Measurements from ENCODE around the gene SGPP2.
"Not testable (repeated sequence)": the region's sequence is repeated elsewhere in the genome, so short reads cannot be mapped to it uniquely, and the experiment has no call there.

The SGPP2 gene

DNA sequence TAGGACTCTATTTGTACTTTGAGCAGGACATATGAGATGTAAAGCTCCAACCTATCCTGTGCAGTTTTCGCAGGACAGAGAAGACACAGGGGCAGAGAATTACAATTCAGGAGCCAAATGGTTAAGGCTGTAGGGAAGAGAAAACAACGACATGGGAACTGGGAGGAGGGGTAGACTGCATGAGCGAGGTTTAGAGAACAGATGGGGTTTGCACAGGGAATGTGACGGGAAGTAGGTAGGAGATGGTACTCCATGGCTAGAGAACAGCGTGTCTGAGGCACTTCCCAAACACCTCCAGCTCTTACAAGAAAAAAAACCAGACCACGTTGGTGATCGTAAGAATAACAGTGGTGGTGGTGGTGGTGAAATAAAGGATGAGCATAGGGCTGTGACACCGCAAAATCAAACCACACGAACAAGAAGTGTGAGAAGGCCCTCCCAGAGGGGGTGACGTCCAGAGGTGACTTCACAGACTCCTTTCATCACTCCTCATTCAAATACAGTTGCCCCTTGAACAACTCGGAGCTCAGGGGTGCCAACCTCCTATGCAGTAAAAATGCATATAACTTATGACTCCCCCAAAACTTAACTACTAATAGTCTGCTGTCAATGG is 138.9 kb downstream of the SGPP2 start:
- ATAC-seq (no peak), DNase-seq (no peak)
- Mint-ChIP-seq H3K27me3 (no peaks in the 10 kb centered on the region), H3K27ac (no peak overlapping the region), H3K9me3 (no peaks in the 10 kb centered on the region), H3K4me1 (no peaks in the 10 kb centered on the region), H3K4me3 (no peak overlapping the region)

DNA sequence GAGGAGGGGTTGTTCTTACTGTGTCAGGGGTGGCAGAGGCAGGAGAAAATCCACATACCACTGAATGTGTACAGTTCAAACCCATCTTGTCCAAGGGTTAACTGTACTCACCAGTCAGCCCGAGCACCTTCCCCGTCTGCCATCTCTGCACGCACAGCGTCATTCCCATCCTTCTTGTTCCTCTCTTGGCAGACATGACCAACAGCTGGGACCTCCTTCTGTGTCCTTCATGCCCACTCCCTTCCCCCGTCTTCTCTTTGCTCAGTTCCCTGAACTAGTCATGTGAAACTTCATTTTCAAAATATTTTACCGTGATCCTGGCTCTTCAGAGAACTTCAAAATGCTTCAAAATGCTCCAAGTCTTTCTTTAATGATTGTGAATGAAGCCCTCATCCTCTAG is 139.6 kb downstream of the SGPP2 start:
- no peak for DNase-seq
- H3K27me3 Mint-ChIP-seq, result no peaks in the 10 kb centered on the region
- H3K27ac Mint-ChIP-seq, result no peak overlapping the region
- no peaks in the 10 kb centered on the region for H3K4me1 Mint-ChIP-seq
- no peak for ATAC-seq
- H3K4me3 Mint-ChIP-seq, result no peak overlapping the region
- H3K9me3 Mint-ChIP-seq, result no peaks in the 10 kb centered on the region

DNA sequence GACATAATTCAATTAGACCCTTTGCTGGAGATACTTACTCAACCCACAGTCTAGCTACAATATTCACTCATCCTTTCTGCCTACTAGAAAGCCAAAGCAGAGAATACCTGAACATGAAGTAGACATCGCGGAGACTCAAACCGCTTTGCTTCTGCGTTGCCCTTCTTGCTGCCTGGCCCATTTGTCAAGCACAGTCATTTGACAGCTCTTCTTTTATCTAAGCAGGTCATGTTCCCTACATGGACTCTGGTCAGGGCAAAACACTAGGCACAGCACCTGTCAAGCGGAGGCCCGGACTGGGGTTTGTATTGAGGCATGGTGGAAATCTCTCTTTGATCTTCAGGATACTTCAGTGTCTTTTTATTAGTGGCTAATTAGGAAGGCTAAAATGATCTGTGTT is 141.9 kb downstream of the SGPP2 start:
- Mint-ChIP-seq H3K4me1 (no peaks in the 10 kb centered on the region), H3K9me3 (no peaks in the 10 kb centered on the region), H3K27me3 (no peaks in the 10 kb centered on the region), H3K27ac (peak overlapping the region in 1 of 2 donors; percentile 44), H3K4me3 (no peak overlapping the region)
- DNase-seq, result no peak
- ATAC-seq, result no peak

DNA sequence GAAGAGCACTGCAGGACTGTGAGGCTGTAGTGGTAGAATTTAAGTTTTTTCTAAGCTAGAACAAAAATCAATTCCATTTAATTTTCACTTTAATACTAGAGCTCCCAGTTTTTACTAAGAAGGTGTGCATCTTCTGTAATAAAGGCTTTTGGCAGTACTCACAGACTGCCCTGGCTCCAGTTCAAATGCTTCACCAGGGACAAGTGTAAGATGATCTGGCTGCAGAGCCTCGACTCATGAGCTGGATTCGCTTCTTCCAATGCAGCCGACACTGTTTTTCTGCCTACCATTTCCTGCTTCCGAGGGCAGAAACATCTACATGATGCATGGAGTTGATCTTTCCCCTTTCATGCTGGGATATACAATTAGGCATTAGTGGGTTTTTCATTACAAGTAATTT is 144.5 kb downstream of the SGPP2 start:
- no peaks in the 10 kb centered on the region for H3K27me3 Mint-ChIP-seq
- H3K4me3 Mint-ChIP-seq, result no peak overlapping the region
- no peaks in the 10 kb centered on the region for H3K9me3 Mint-ChIP-seq
- no peaks in the 10 kb centered on the region for H3K4me1 Mint-ChIP-seq
- H3K27ac Mint-ChIP-seq, result peak overlapping the region in 1 of 2 donors; percentile 21
- DNase-seq, result no peak
- no peak for ATAC-seq

DNA sequence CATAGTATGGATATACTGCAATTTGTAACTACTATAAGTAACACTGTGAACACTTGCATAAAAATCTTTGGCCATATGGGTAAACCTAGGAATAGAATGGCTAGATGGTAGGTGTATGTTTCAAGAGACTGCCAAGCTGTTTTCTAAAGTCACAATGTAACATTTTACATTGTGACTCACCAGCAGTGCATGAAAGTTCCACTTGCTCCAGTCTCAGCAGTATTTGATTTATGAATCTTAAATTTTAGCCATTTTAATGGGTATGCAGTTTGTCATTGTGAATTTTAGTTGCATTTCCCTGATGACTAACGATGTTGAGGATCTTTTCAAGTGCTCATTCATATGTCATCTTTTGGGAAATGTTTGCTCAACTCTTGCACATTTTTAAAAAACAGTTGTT is 145.5 kb downstream of the SGPP2 start:
- no peak overlapping the region for H3K27ac Mint-ChIP-seq
- DNase-seq (no peak), ATAC-seq (no peak)
- no peak overlapping the region for H3K4me3 Mint-ChIP-seq
- H3K27me3 Mint-ChIP-seq, result no peaks in the 10 kb centered on the region
- no peaks in the 10 kb centered on the region for H3K4me1 Mint-ChIP-seq
- H3K9me3 Mint-ChIP-seq, result no peaks in the 10 kb centered on the region

DNA sequence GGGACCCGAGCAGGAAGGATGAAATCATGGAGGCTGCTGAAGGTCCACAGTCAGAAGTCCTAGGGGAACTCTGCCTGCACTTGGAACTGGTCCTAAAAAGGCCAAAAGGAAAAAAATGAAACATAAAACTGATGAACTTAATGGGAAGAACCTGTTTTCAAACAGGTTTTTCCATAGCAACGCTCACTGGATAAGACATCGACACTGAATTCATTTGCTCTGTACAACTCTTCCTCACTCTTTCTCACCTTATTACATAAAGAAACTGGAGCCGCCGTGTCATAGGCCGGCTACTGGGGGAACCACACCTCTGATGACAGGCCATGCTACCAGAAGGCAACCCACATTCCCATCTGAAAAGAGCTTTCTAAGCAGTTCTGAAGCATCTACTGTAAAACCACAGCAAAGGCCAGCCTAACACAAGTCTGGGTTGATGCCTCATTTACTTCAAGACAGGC is 147.9 kb downstream of the SGPP2 start:
- H3K27ac Mint-ChIP-seq, result peak overlapping the region in 1 of 2 donors; percentile 33
- H3K9me3 Mint-ChIP-seq, result no peaks in the 10 kb centered on the region
- no peak for ATAC-seq
- H3K4me3 Mint-ChIP-seq, result no peak overlapping the region
- H3K27me3 Mint-ChIP-seq, result no peaks in the 10 kb centered on the region
- no peaks in the 10 kb centered on the region for H3K4me1 Mint-ChIP-seq
- DNase-seq, result no peak

DNA sequence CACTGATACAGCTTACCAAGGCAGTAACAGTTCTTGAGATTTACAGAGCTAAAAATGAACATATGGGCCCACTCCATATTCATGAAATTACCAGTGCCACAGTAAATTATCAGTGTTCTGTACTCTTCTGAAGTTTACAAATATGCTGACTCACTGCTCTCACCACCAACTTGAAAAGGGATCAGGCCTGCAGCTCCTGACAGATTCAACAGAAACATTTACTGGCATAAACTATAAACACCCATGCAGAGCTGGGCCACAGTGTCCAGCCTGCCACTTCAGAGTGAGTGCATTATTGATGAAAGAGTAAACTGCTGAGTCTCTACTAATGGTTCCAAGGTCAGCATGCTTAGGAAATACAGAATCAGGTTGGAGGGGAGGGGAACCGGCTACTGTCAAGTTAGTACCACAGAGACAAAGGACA is 148.4 kb downstream of the SGPP2 start:
- peak overlapping the region; percentile 56 to 79 for H3K27ac Mint-ChIP-seq
- ATAC-seq (no peak), DNase-seq (no peak)
- no peak overlapping the region for H3K4me3 Mint-ChIP-seq
- no peaks in the 10 kb centered on the region for H3K9me3 Mint-ChIP-seq
- H3K4me1 Mint-ChIP-seq, result no peaks in the 10 kb centered on the region
- H3K27me3 Mint-ChIP-seq, result no peaks in the 10 kb centered on the region

DNA sequence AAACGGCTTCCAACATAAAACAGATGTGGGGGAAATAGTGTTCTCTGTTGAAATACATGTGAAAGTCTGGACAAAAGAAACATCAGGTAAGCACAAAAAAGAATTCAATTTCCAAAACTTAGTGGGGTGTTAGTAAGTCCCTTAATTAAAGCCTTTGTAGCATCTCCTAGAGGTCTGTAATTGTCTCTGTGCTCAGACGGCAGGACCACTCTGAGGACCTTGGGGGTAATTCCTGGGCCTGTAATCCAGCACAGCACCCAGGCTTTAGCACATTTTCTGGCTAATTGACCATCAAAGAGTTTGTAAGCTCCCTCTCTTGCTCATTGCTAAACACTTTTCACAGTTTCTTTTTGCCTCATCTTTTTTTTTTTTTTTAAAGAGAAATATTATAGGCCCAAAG is 151.3 kb downstream of the SGPP2 start:
- DNase-seq, result no peak
- Mint-ChIP-seq H3K27me3 (no peaks in the 10 kb centered on the region), H3K4me1 (no peaks in the 10 kb centered on the region), H3K4me3 (no peak overlapping the region), H3K27ac (no peak overlapping the region), H3K9me3 (no peaks in the 10 kb centered on the region)
- no peak for ATAC-seq

DNA sequence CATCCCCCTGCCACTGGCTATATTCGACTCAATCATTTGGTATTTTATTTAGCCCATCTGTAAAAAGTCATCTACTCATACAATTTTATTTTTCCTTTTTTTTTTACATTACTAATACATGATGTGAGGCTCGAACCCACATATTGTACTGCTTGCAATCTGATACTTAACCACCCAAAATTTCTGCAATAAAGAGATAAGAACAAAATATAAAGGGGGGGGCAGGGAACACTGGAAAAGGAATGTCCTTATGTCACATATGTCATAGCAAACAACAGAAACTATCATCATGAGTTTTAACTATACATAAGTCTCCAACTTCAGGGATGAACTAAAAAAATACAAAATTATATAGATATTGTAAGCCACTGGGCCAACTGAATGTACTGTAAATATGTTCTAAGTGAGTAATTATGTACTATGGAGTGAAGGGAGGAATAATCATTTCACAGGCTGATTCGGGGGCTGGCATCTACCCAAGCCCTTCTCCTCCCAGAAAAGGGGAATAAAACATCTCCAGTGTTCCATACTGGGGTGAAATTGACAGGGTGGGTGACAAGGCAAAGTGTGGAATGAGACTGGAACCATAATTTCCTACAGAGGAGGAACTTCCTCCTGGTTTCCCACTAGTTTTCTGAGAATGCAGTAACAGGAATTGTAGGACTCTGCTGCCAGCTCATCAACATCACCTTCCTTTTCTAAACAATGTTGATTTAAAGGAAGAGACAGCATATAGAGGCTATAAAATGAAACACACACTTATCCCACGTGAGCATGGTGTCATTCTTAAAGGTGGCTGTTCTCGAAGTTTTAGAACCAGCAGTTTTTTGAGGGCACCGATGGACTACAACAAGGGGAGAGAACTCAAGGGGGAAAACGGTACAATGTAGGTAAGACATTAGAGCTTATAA is 152.1 kb downstream of the SGPP2 start:
- H3K9me3 Mint-ChIP-seq, result no peaks in the 10 kb centered on the region
- no peak overlapping the region for H3K4me3 Mint-ChIP-seq
- no peaks in the 10 kb centered on the region for H3K27me3 Mint-ChIP-seq
- no peaks in the 10 kb centered on the region for H3K4me1 Mint-ChIP-seq
- no peak for DNase-seq
- ATAC-seq, result no peak
- no peak overlapping the region for H3K27ac Mint-ChIP-seq

DNA sequence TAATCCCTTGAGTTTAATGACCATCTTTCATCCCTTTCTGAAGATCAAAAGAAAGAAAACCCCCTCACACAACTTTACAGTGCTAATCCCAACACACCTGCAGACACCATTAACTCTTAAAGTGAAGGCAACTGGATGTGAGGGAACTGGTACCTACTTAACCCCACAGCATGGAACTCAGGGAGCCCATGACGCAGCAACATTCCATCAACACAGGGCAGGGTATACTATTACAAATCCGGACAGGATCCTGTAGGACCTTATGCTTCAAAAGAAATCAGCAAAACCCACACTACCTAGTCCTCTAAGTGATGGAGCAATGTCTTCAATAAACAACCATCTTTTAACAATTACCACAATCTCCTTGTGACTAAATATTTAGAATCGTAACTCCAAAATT is 153.0 kb downstream of the SGPP2 start:
- no peak for ATAC-seq
- Mint-ChIP-seq H3K27me3 (no peaks in the 10 kb centered on the region), H3K4me1 (no peaks in the 10 kb centered on the region), H3K4me3 (no peak overlapping the region), H3K27ac (no peak overlapping the region), H3K9me3 (no peaks in the 10 kb centered on the region)
- no peak for DNase-seq

DNA sequence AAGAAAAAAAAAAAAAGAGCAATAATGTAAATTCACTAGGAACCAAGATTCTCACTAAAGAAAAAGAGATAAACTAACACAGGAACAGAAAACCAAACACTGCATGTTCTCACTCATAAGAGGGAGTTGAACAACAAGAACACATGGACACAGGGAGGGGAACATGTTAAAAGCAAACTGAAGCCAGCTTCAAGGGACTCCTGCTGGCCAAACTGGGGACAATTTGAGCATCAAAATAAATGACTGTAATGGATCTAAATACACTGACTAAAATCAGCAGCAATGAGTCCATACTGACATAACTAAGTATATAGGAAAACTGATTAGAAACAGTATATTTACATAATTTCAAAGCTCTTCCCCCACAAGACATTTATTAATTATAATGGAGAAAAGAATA is 158.6 kb downstream of the SGPP2 start:
- Mint-ChIP-seq H3K4me1 (no peaks in the 10 kb centered on the region), H3K27me3 (no peaks in the 10 kb centered on the region), H3K9me3 (no peaks in the 10 kb centered on the region), H3K4me3 (no peak overlapping the region), H3K27ac (no peak overlapping the region)
- no peak for ATAC-seq
- no peak for DNase-seq

DNA sequence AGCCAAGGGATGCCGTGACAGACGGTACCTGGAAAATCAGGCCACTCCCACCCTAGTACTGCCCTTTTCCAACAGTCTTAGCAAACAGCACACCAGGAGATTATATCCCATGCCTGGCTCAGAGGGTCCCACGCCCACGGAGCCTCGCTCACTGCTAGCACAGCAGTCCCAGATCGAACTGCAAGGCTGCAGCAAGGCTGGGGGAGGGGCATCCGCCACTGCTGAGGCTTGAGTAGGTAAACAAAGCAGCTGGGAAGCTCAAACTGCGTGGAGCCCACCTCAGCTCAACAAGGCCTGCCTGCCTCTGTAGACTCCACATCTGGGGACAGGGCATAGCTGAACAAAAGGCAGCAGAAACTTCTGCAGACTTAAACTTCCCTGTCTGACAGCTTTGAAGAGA is 160.2 kb downstream of the SGPP2 start:
- H3K4me3 Mint-ChIP-seq, H3K4me1 Mint-ChIP-seq, H3K27me3 Mint-ChIP-seq, H3K27ac Mint-ChIP-seq, ATAC-seq, DNase-seq, H3K9me3 Mint-ChIP-seq: not testable (repeated sequence)

DNA sequence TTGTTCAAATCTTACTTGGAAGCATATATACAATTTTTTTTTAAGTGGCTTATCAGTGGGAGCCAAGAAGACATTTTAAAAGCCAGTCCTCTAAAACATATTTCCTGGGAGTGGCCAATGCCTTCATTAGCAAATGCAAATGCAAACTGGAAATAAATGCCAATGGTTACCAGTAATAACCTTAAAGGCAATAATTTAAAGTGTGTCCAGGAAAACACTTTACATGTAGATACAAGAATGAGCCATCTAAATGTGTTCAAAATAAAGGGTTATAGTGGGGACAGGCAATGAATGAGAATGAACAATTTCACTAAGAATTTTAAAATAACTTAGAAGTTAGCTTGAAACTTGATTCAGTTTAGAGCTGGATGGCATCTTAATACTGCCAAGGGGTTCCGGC is 167.3 kb downstream of the SGPP2 start:
- Mint-ChIP-seq H3K4me1 (no peaks in the 10 kb centered on the region), H3K27ac (no peak overlapping the region), H3K9me3 (peaks cover 0 to 7% of the 10 kb centered on the region in 2 donors), H3K27me3 (no peaks in the 10 kb centered on the region), H3K4me3 (no peak overlapping the region)
- DNase-seq (no peak), ATAC-seq (no peak)

DNA sequence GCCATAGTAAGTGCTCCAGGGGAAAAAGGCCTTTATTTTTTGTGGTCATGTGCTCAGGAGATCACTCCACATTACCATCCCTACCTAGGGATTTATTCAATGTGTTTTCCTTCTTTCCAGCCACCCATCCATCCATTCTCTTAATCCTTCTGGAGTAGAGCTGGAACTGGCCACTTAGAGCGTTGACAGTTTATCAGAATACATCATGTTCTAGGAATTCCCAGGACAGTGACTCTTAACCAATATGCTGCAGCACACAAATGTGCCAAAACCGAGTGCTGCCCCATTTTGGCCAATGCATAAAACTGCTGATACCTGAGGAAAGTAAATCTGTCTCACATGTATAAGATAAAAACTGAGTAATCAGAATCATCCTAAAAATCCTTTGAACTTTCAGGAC is 167.8 kb downstream of the SGPP2 start:
- Mint-ChIP-seq H3K27ac (no peak overlapping the region), H3K4me3 (no peak overlapping the region), H3K9me3 (peaks cover 0 to 7% of the 10 kb centered on the region in 2 donors), H3K4me1 (no peaks in the 10 kb centered on the region), H3K27me3 (no peaks in the 10 kb centered on the region)
- no peak for DNase-seq
- ATAC-seq, result no peak

DNA sequence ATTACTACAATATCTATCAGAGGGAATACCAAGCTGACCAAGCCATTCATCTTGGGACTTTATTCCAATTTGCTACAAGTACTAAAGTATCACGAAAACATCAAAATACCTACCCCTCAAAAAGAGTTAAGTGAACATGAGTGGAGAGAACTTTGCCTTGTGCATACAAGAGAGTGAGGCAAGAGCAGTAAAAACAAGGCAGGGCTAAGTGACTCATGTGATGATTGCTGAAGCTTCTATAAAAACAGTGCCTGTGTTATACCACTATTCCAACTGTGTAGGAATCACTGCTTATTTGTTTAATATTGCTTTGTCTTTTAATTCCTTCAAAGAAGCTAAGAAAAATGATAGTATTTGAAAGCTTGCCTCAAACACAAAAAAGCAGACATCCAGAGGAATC is 170.3 kb downstream of the SGPP2 start:
- DNase-seq (no peak), ATAC-seq (no peak)
- Mint-ChIP-seq H3K27me3 (no peaks in the 10 kb centered on the region), H3K9me3 (peaks cover 0 to 7% of the 10 kb centered on the region in 2 donors), H3K4me3 (no peak overlapping the region), H3K4me1 (no peaks in the 10 kb centered on the region), H3K27ac (no peak overlapping the region)

DNA sequence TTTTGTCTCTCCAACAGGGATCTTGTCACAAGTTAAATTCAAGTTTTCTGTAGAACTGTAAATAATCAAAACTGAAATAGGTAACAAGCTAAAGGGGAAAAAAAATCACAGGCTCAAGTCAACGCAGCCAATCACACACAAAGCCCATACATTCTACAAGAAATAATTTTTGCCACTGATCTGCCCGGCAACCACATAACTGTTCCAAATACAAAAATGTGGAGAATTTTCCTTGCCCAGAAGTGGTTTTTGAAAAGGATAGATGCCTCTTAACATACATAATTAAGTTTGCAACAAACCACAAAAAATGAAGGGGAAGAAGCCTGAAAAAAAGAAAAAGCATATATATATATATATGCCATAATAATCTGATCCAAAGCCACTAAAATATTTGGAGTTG is 171.2 kb downstream of the SGPP2 start:
- Mint-ChIP-seq H3K4me1 (no peaks in the 10 kb centered on the region), H3K4me3 (no peak overlapping the region), H3K27ac (peak overlapping the region in 1 of 2 donors; percentile 68), H3K9me3 (peaks cover 0 to 4% of the 10 kb centered on the region in 2 donors), H3K27me3 (no peaks in the 10 kb centered on the region)
- ATAC-seq (no peak), DNase-seq (no peak)
